GOT3 (cell line): ENCODE results near the gene PRPF19.

Source experiments
- DNase-seq: peaks from one replicate; lab custom pipeline; 2025; ENCODE audit warnings: mixed read lengths; lab: John Stamatoyannopoulos, UW

Gene PRPF19

GRCh38 chr11:60873533-60873932 lies 32.9 kb downstream of the PRPF19 start:
- DNase-seq = no peak

DNA sequence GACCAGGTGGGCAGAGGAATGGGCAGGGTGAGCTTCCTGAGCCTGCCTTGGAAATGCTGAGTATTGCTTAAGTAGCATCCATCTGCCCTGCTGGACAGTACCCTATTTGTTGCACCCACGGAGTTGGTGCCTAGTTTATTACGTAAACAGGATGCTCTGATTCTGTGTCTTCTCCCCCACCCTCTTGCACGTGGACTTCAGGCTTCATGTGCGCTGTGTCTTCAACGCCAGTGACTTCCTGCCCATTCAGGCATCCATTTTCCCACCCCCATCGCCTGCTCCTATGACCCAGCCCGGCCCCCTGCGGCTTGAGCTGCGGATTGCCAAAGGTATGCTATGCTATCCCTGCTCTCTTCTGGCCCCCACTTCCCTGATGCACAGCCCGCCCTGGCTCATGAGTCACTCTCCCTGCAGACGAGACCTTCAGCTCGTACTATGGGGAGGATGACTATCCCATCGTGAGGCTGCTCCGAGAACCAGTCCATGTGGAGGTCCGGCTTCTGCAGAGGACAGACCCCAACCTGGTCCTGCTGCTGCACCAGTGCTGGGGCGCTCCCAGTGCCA lies 33.3 kb downstream of the PRPF19 start:
- no peak for DNase-seq

DNA sequence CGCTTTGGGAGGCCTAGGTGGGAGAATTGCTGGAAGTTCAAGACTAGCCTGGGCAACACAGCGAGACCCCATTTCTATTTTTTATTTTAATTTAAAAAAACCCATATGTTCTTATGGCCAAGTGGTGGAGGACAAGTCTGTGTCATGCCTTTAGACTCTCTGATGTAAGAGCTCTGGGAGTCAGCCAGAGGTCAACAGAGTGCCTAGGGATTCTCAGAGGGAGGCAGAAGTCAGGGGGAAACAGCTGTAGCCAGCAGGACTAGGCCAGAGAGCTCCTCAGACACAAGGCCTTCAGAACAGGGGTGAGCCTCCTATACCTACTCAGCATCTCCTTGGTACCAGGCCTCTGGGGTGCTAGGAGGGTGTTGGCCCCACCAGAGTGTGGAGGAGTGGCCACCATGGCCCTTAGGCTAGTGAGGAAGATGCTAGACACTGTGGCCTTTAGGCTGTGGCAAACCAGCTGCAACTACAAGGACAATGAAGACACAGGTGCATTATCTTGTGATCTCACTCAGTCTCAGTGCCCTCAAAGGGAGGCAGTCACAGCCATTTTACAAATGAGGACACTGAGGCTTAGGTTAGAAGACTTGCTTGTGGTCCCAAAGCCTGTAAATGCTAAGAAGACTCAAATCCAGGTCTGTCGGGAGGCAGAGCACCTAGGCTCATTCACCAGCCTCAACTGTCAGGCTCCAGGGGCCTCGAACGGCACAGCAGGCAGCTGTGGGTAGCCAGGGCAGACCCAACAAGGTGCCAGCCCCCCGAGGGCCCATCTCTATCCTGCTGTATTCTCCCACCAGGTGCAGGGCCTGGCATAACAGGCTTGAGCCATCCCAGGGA lies 34.0 kb downstream of the PRPF19 start:
- no peak for DNase-seq

- DNase-seq = no peak
These were observed 34.9 kb downstream of the PRPF19 start for GRCh38 chr11:60871378-60872061.

DNA sequence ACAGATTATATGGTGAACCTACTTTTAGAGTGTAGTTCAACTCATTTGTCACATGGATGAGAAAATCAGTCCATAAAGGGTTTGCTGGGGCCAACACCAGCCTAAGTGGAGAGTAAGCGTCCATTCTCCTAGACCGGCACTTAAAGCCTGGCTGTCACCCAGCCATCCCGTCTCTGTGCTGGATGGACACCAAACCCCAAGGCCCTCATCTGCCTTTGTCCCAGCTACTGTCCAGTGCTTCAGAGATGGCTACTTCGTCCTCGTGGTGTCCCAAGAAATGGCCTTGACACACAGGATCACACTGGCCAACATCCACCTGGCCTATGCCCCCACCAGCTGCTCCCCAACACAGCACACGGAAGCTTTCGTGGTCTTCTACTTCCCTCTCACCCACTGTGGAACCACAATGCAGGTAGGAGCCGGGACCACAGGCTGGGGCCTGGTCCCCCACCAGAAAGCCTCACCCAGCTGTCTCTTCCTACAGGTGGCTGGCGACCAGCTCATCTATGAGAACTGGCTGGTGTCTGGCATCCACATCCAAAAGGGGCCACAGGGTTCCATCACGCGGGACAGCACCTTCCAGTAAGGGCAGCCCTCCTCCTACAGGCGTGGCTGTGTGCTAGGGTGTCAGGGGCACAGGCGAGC lies 35.5 kb downstream of the PRPF19 start:
- DNase-seq = no peak

DNA sequence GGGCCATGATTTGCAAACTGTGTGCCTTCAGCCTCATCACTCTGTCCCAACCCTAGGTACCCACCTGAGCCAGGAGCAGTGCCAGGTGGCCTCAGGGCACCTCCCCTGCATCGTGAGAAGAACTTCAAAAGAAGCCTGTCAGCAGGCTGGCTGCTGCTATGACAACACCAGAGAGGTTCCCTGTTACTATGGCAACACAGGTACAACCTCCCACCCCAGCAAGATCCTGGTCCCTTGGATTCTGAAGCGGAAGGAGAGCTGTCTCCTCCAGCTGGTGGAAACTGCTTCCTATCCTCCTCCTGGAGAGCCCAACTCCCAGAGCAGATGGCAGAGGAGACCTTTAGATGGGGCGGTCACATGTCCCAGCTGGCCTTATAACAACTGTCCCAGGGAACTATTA lies 36.1 kb downstream of the PRPF19 start:
- DNase-seq = no peak

DNA sequence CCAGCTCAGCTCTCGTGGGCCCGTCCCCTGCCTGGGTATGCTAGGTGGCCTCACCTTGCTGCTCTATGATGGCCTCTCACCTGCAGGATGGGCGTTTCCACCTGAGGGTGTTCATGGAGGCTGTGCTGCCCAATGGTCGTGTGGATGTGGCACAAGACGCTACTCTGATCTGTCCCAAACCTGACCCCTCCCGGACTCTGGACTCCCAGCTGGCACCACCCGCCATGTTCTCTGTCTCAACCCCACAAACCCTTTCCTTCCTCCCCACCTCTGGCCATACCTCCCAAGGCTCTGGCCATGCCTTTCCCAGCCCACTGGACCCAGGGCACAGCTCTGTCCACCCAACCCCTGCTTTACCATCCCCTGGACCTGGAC lies 36.9 kb downstream of the PRPF19 start:
- no peak for DNase-seq

- DNase-seq = no peak
These were observed 37.5 kb downstream of the PRPF19 start for GRCh38 chr11:60868682-60869450.

- no peak for DNase-seq
These were observed 38.3 kb downstream of the PRPF19 start for GRCh38 chr11:60867871-60868681.

DNA sequence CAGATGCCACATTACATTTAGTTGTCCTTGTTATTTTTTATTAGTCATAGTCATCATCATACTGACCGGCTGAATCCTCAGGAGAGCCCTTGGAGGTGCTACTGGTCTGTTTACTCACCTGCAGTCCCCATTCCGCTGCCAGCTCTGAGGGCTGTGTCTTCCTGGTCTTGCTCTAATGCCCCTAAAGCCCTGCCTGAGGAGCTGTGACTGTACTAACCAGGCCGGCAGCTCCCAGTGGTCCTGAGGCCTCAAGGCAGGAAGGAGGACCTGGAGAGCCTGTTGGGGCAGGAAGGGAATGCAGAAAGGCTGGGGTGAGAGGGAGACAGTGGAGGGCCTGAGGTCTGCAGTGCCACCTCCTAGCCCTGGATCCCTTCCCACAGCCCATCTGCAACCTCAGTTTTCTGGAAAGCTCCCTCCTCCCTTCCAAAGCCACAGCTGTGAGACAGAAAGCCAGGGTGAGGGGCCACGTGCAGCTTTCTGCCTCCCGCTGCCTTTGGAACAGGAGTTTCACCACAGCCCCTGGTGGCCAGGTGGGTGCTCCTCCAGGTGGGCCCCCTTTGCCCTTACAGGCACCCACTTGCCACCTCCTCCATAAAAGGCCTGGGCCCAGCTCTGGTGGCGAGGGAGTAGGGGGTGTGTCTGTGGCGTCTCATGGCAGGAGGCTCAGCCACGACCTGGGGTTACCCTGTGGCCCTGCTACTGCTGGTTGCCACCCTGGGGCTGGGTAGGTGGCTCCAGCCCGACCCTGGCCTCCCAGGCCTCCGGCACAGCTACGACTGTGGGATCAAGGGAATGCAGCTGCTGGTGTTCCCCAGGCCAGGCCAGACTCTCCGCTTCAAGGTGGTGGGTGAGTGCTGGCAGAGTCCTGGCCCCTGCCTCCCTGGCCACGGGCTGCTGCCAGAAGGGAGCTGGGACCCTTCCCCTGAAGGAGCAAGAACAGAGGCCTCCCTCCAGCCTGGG lies 39.2 kb downstream of the PRPF19 start, which contains the start of gene ZP1:
TSS of gene ZP1 (plus strand) at position 632 of the 960 bp plus-strand sequence. CDS start at position 652, 20 bp downstream.
- DNase-seq = no peak

DNA sequence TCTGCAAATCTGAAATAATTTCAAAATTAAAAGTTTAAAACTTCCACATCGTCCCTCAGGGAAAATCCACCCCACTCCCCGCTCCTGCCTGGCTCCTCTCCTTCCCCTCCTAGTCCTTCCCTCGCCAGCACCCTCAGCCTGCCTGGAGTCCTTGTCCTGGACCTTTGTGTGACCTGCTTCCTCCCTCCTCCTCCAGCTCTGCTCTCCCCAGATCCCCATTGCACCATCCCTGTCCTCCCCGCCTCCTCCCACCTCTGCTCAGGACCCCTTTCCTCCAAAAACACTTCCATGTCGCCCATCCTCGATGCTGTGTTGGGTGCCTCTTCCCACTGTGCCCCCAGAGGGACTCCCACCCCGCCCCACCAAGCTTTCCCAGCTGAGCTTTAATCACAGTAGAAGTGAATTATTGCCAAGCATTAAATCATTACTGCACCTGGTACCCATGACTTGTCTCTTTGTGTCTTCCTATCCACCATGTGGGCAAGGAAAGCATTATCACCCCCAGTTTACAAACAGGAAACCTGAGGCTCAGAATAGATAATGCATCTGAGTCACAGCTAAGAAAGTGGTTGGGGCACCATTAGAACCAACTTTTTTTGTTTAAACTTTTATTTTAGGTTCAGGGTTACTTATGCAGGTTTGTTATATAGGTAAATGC lies 41.4 kb downstream of the PRPF19 start:
- DNase-seq = no peak

GRCh38 chr11:60863550-60864521 lies 42.5 kb downstream of the PRPF19 start:
- no peak for DNase-seq

DNA sequence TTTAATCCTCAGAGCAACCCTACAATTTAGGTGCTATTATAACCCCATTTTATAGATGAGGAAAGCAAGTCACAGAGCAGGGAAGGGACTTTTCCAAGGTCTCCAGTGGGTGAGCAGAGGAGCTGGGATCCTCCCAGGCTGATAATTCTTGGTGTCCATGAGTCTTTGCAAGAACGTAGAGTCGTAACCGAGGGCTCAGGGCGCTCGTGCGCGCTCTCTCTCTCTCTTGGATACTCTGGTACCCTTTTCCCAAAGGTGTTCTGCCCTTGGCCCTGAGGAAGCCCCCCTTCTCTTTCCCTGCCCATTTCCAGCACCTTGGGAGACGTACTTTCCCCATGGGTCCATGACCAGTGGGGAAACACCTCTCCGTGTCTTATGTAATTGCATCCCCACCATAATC lies 44.2 kb downstream of the PRPF19 start:
- DNase-seq = no peak

- DNase-seq = no peak
These were observed 45.4 kb downstream of the PRPF19 start for GRCh38 chr11:60860943-60861342.

- no peak for DNase-seq
These were observed 46.7 kb downstream of the PRPF19 start for GRCh38 chr11:60859616-60860250.

DNA sequence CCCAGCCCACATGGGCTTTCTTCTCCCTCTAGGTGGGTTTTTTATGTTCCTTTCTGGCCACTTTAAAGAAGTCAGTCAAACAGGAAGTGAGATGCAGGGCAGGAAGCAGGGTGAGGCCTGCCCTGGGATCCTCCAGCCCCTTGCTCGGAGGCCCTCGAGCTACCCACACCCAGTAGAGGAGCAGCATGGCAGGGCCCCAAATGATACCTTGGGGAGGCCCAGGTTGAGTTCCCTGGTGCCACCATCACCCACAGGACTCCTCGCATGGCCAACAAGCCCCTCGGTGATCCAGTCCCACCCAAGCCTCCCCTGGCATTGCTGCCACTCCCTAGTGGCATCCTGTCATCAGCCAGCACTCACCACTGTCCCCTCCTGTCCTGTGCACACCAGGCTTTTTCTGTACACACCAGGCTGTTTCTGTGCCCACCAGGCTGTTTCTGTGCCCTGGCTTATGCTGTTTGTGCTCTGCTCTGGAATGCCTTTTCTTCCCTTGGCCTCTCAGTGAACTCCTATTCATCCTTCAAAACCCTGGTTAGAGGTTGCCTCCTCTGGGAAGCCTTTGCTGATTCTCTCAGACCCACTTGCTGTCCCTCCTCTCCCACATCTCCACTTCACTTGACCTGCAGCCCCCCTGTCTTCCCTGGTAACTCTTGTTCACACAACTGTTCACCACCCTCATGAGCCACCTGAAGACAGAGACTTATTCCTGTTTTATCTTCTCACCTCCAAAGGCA lies 47.5 kb downstream of the PRPF19 start:
- DNase-seq = no peak

DNA sequence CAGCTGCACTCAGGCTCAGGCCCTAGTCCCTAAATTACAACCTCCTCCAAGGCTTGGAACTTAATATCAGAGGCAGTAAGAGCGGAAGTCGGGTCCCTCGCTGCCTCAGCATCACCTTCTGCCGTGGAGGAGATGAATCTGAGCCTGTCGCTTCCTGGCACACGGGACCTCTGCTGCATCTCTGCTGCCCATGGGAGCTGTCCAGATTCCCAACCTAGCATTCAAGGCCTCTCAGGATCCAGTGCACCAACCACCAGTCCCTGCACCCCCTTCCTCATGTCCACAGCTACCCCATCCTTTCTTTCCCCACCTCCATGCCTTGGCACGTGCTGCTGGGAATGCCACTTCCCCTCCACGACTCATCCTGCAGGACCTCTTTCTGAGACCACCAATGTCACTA lies 48.1 kb downstream of the PRPF19 start:
- no peak for DNase-seq
